ENCODE measurements around the gene TCERG1L. TPM values are rescaled to one million over a fixed set of nuclear protein-coding genes. Genes with fewer than 3 reads are reported as not detected.
"Not testable (repeated sequence)": the region's sequence is repeated elsewhere in the genome, so short reads cannot be mapped to it uniquely, and the experiment has no call there.

Gene TCERG1L
- total RNA-seq, 1 experiment from 2014 or later: not detected

DNA sequence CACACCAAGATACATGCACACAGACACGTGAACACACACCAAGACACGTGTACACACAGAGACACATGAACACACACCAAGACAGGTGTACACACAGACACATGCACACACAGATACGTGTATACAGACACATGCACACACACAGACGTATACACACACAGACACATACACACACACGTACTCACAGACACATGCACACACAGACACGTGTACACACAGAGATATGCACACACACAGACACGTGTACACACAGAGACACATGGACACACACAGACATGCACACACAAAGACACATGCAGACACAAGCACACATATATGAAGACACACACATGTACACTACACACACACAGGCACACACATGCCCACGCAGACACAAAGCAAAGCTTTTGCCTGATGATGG is 134.6 kb downstream of the TCERG1L start:
- Histone ChIP-seq H3K4me1 (ENCODE audit: control insufficient read depth, insufficient read depth, low read length) (no peaks in the 10 kb centered on the region), H3K36me3 (ENCODE audit: control insufficient read depth, insufficient read depth, low read length) (no peaks in the 10 kb centered on the region), H3K4me3 (ENCODE audit: low read depth in 2 of 2, low read length in 2 of 2) (no peak overlapping the region), H3K27ac (ENCODE audit: low read length) (no peak overlapping the region), H3K9me3 (ENCODE audit: control insufficient read depth, insufficient read depth, low read depth, low read length) (no peaks in the 10 kb centered on the region; the same call in 1 of the 2 replicates), H3K27me3 (ENCODE audit: control insufficient read depth, insufficient read depth, low read length) (peaks cover 2% of the 10 kb centered on the region)
- POLR2A ChIA-PET: no interaction called here
- no TSS peak for BruUV-seq (replicated peaks)
- CTCF ChIA-PET: no interaction called here
- ATAC-seq: no peak
- DNase-seq (ENCODE audit: low read depth, low spot score): no peak
- intact Hi-C loops (cut with micrococcal nuclease; ENCODE audit: unreplicated experiment) (no loop called here), in situ Hi-C loops (cut with HindIII; ENCODE audit: low pct_unique_long_range_greater_than_20kb, low sequenced_read_pairs) (no loop called here)
- TF ChIP-seq TCF7L2 (IDR thresholded peaks at IDR 0.05; ENCODE audit: low read depth, low read length) (no peak), CTCF (IDR thresholded peaks at IDR 0.05) (no peak), SIN3A (IDR thresholded peaks at IDR 0.05; ENCODE audit: borderline replicate concordance, insufficient read depth, low read depth, low read length) (no peak), POLR2AphosphoS5 (IDR thresholded peaks at IDR 0.05; ENCODE audit: low read depth, low read length) (no peak)
- TF ChIP-seq, protein P1, sequence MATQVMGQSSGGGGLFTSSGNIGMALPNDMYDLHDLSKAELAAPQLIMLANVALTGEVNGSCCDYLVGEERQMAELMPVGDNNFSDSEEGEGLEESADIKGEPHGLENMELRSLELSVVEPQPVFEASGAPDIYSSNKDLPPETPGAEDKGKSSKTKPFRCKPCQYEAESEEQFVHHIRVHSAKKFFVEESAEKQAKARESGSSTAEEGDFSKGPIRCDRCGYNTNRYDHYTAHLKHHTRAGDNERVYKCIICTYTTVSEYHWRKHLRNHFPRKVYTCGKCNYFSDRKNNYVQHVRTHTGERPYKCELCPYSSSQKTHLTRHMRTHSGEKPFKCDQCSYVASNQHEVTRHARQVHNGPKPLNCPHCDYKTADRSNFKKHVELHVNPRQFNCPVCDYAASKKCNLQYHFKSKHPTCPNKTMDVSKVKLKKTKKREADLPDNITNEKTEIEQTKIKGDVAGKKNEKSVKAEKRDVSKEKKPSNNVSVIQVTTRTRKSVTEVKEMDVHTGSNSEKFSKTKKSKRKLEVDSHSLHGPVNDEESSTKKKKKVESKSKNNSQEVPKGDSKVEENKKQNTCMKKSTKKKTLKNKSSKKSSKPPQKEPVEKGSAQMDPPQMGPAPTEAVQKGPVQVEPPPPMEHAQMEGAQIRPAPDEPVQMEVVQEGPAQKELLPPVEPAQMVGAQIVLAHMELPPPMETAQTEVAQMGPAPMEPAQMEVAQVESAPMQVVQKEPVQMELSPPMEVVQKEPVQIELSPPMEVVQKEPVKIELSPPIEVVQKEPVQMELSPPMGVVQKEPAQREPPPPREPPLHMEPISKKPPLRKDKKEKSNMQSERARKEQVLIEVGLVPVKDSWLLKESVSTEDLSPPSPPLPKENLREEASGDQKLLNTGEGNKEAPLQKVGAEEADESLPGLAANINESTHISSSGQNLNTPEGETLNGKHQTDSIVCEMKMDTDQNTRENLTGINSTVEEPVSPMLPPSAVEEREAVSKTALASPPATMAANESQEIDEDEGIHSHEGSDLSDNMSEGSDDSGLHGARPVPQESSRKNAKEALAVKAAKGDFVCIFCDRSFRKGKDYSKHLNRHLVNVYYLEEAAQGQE (IDR thresholded peaks at IDR 0.05; ENCODE audit: insufficient read depth in 1 of 2, low read depth in 2 of 2, low read length in 1 of 2): no peak

DNA sequence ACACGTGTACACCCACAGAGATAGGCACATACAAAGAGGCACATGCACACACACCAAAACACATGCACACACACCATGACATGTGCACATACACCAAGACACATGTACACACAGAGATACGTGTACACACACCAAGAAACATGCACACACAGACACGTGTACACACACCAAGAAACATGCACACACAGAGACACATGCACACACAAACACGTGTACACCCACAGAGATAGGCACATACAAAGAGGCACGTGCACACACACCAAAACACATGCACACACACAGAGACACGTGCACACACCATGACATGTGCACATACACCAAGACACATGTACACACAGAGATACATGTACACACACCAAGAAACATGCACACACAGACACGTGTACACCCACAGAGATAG is 135.2 kb downstream of the TCERG1L start:
- H3K9me3 ChIP-seq (ENCODE audit: control insufficient read depth, insufficient read depth, low read depth, low read length); intact Hi-C loops (cut with micrococcal nuclease; ENCODE audit: unreplicated experiment); H3K27me3 ChIP-seq (ENCODE audit: control insufficient read depth, insufficient read depth, low read length); H3K4me1 ChIP-seq (ENCODE audit: control insufficient read depth, insufficient read depth, low read length); BruUV-seq (replicated peaks); DNase-seq (ENCODE audit: low read depth, low spot score); ATAC-seq; in situ Hi-C loops (cut with HindIII; ENCODE audit: low pct_unique_long_range_greater_than_20kb, low sequenced_read_pairs); POLR2A ChIA-PET; H3K36me3 ChIP-seq (ENCODE audit: control insufficient read depth, insufficient read depth, low read length); CTCF ChIA-PET; H3K4me3 ChIP-seq (ENCODE audit: low read depth in 2 of 2, low read length in 2 of 2); H3K27ac ChIP-seq (ENCODE audit: low read length): not testable (repeated sequence)

- ATAC-seq: no peak
Observed at GRCh38 chr10:131175891-131176290, 135.6 kb downstream of the TCERG1L start.

More at GRCh38 chr10:131175891-131176290, 135.6 kb downstream of the TCERG1L start:
- no peak for DNase-seq (ENCODE audit: low read depth, low spot score)
- no peak overlapping the region for H3K27ac ChIP-seq (ENCODE audit: low read length)
- no peaks in the 10 kb centered on the region for H3K36me3 ChIP-seq (ENCODE audit: control insufficient read depth, insufficient read depth, low read length)
- intact Hi-C loops (cut with micrococcal nuclease; ENCODE audit: unreplicated experiment) (no loop called here), in situ Hi-C loops (cut with HindIII; ENCODE audit: low pct_unique_long_range_greater_than_20kb, low sequenced_read_pairs) (no loop called here)
- ChIA-PET POLR2A (no interaction called here), CTCF (no interaction called here)
- no peak overlapping the region for H3K4me3 ChIP-seq (ENCODE audit: low read depth in 2 of 2, low read length in 2 of 2)
- no TSS peak for BruUV-seq (replicated peaks)
- no peaks in the 10 kb centered on the region for H3K4me1 ChIP-seq (ENCODE audit: control insufficient read depth, insufficient read depth, low read length)
- H3K27me3 ChIP-seq (ENCODE audit: control insufficient read depth, insufficient read depth, low read length): no peaks in the 10 kb centered on the region
- TF ChIP-seq SIN3A (IDR thresholded peaks at IDR 0.05; ENCODE audit: borderline replicate concordance, insufficient read depth, low read depth, low read length): no peak
- TF ChIP-seq CTCF (IDR thresholded peaks at IDR 0.05): no peak
- TF ChIP-seq, protein P1 (IDR thresholded peaks at IDR 0.05; ENCODE audit: insufficient read depth in 1 of 2, low read depth in 2 of 2, low read length in 1 of 2): no peak
- no peak for TF ChIP-seq TCF7L2 (IDR thresholded peaks at IDR 0.05; ENCODE audit: low read depth, low read length)
- no peak for TF ChIP-seq POLR2AphosphoS5 (IDR thresholded peaks at IDR 0.05; ENCODE audit: low read depth, low read length)
- H3K9me3 ChIP-seq (ENCODE audit: control insufficient read depth, insufficient read depth, low read depth, low read length): no peaks in the 10 kb centered on the region; the same call in 1 of the 2 replicates

Data from Panc1 (cell line).